Fibroblast of mammary gland (primary cell): ENCODE measurements around the gene GABPB2.

ENCODE experiments used
- DNase-seq: peaks from one replicate; pipeline ENCODE4 v3.0.0-alpha.2; 2010; ENCODE audit warnings: low read depth
- H3K4me3 ChIP-seq: 2 replicates; pipeline ENCODE4 v1.5.1; 2011; ENCODE audit warnings: low read depth, mild to moderate bottlenecking, low read length, moderate library complexity; ENCODE audit not compliant: control insufficient read depth
- CTCF ChIP-seq: conservative IDR thresholded peaks from 2 replicates; pipeline ENCODE4 v1.5.1; 2011; ENCODE audit warnings: low read depth, low read length, inconsistent platforms; ENCODE audit not compliant: control insufficient read depth, insufficient read depth

GABPB2 gene

GRCh38 chr1:151039521-151039920, 31.0 kb upstream of the GABPB2 start:
- DNase-seq: no peak
- TF ChIP-seq CTCF: no peak
- no peak overlapping the region for H3K4me3 ChIP-seq

- DNase-seq: no peak
- no peak overlapping the region for H3K4me3 ChIP-seq
- no peak for TF ChIP-seq CTCF
Observed at GRCh38 chr1:151043163-151043562, 27.4 kb upstream of the GABPB2 start.

- H3K4me3 ChIP-seq: peak within 1 kb of the TSS; percentile 73
- peak; percentile 52 for DNase-seq
- TF ChIP-seq CTCF: no peak
Observed at GRCh38 chr1:151047591-151047924, 23.0 kb upstream of the GABPB2 start, which contains the start of gene C1orf56. TSS of gene C1orf56 (plus strand) at chr1:151047751. CDS start at chr1:151047848, 97 bp downstream.

GRCh38 chr1:151047925-151048644, 22.5 kb upstream of the GABPB2 start:
- DNase-seq: peak; percentile 65
- TF ChIP-seq CTCF: peak; percentile 51
- peak overlapping the region; percentile 73 for H3K4me3 ChIP-seq

GRCh38 chr1:151048645-151049032, 21.9 kb upstream of the GABPB2 start:
- no peak for DNase-seq

GRCh38 chr1:151049458-151049857, 21.1 kb upstream of the GABPB2 start:
- TF ChIP-seq CTCF: no peak
- H3K4me3 ChIP-seq: no peak overlapping the region
- DNase-seq: no peak

More at GRCh38 chr1:151048645-151049032, 21.9 kb upstream of the GABPB2 start:
- peak overlapping the region; percentile 73 for H3K4me3 ChIP-seq
- TF ChIP-seq CTCF: no peak
